ENCODE data around the gene YWHAQ. TPM values are rescaled to one million over a fixed set of nuclear protein-coding genes. Genes with fewer than 3 reads are reported as not detected.
A peak's percentile ranks its signal among the peaks of the same experiment; 100 is the strongest.
"Not testable (repeated sequence)": the region's sequence is repeated elsewhere in the genome, so short reads cannot be mapped to it uniquely, and the experiment has no call there.

The YWHAQ gene
- total RNA-seq, 2 donors from 2014 or later = 118 to 207 TPM

GRCh38 chr2:9573013-9573720, 57.6 kb downstream of the YWHAQ start:
- no peak for ATAC-seq
- intact Hi-C loops (cut with DNase I) = no loop called here
- no peak for DNase-seq

- peak in 1 of 2 donors; percentile 21 for ATAC-seq
- no peak for DNase-seq
- intact Hi-C loops (cut with DNase I) = no loop called here
Measured at GRCh38 chr2:9570182-9571060, 60.4 kb downstream of the YWHAQ start.

- intact Hi-C loops (cut with DNase I) = no loop called here
- ATAC-seq (peak; percentile 95 to 98), DNase-seq (peak; percentile 87)
Measured at GRCh38 chr2:9565436-9566153, 65.2 kb downstream of the YWHAQ start.

- intact Hi-C loops (cut with DNase I) = no loop called here
- no peak for DNase-seq
- ATAC-seq = no peak
Measured at GRCh38 chr2:9560628-9561027, 70.2 kb downstream of the YWHAQ start.

- intact Hi-C loops (cut with DNase I) = loop anchor here in 1 of 2 donors (5.0 to 10.0 kb wide), 2 partner anchors 68 to 136 kb away; no protein-coding TSS in a partner anchor
- ATAC-seq (no peak), DNase-seq (no peak)
Measured at GRCh38 chr2:9558948-9559381, 71.8 kb downstream of the YWHAQ start.

GRCh38 chr2:9556121-9556743, 74.6 kb downstream of the YWHAQ start:
- ATAC-seq = peak in 1 of 2 donors; percentile 58
- intact Hi-C loops (cut with DNase I) = loop anchor here in 1 of 2 donors (5.0 to 10.0 kb wide), 2 partner anchors 71 to 139 kb away; no protein-coding TSS in a partner anchor
- DNase-seq = no peak

GRCh38 chr2:9555297-9556120, 75.3 kb downstream of the YWHAQ start, which contains the start of gene ADAM17:
Gene ADAM17 (minus strand): TSS chr2:9555830. CDS start chr2:9555605, 225 bp downstream.
- ATAC-seq = peak; percentile 97 to 98
- intact Hi-C loops (cut with DNase I) = loop anchor here in 1 of 2 donors (5.0 to 10.0 kb wide), 2 partner anchors 72 to 139 kb away; no protein-coding TSS in a partner anchor
- DNase-seq = peak; percentile 98

GRCh38 chr2:9554921-9555296, 75.9 kb downstream of the YWHAQ start:
- ATAC-seq (peak in 1 of 2 donors; percentile 30), DNase-seq (peak; percentile 47)
- intact Hi-C loops (cut with DNase I) = loop anchor here in 1 of 2 donors (5.0 to 10.0 kb wide), 2 partner anchors 72 to 140 kb away; no protein-coding TSS in a partner anchor

GRCh38 chr2:9552219-9553178, 78.3 kb downstream of the YWHAQ start:
- no peak for DNase-seq
- intact Hi-C loops (cut with DNase I) = loop anchor here in 1 of 2 donors (10.0 kb wide), 1 partner anchor 142 kb away; no protein-coding TSS in a partner anchor
- ATAC-seq = peak in 1 of 2 donors; percentile 1

- DNase-seq, ATAC-seq: not testable (repeated sequence)
- intact Hi-C loops (cut with DNase I) = loop anchor here in 1 of 2 donors (10.0 kb wide), 1 partner anchor 144 kb away; no protein-coding TSS in a partner anchor
Measured at GRCh38 chr2:9550859-9551391, 79.9 kb downstream of the YWHAQ start.

- ATAC-seq (no peak), DNase-seq (no peak)
- intact Hi-C loops (cut with DNase I) = no loop called here
Measured at GRCh38 chr2:9549420-9549819, 81.4 kb downstream of the YWHAQ start.

- ATAC-seq (no peak), DNase-seq (no peak)
- intact Hi-C loops (cut with DNase I) = no loop called here
Measured at GRCh38 chr2:9548506-9548905, 82.3 kb downstream of the YWHAQ start.

GRCh38 chr2:9547262-9547991, 83.4 kb downstream of the YWHAQ start:
- intact Hi-C loops (cut with DNase I) = no loop called here
- ATAC-seq (no peak), DNase-seq (no peak)

- intact Hi-C loops (cut with DNase I) = no loop called here
- ATAC-seq (no peak), DNase-seq (no peak)
Measured at GRCh38 chr2:9545502-9545901, 85.3 kb downstream of the YWHAQ start.

- DNase-seq (no peak), ATAC-seq (no peak)
- intact Hi-C loops (cut with DNase I) = no loop called here
Measured at GRCh38 chr2:9543557-9543956, 87.2 kb downstream of the YWHAQ start.

GRCh38 chr2:9539531-9539930, 91.3 kb downstream of the YWHAQ start:
- ATAC-seq (peak in 1 of 2 donors; percentile 64), DNase-seq (no peak)
- intact Hi-C loops (cut with DNase I) = no loop called here

Measured in left cardiac atrium (tissue), 4 donors.